Neural cell (in vitro differentiated cells): Measurements from ENCODE around the gene DGKI. TPM values are rescaled to one million over a fixed set of nuclear protein-coding genes. Genes with fewer than 3 reads are reported as not detected.

Experiments
- H2AFZ ChIP-seq: fragments of 200-600, 300-800 bp; sonication (generic), shearing (Covaris generic); 2 replicates; pipeline ENCODE4 v1.6.0; 2014; ENCODE audit warnings: low read depth, mild to moderate bottlenecking, antibody characterized with exemption, low read length, moderate library complexity
- H3F3A ChIP-seq: fragments of 200-600 bp; shearing (Covaris generic); 2 replicates; pipeline ENCODE4 v1.6.1; 2016; ENCODE audit warnings: mild to moderate bottlenecking, moderate library complexity, mixed read lengths, antibody characterized with exemption, low read length; ENCODE audit not compliant: insufficient read depth, poor library complexity, severe bottlenecking
- H3K27ac ChIP-seq: fragments of 200-600, 300-800 bp; sonication (generic), shearing (Covaris generic); 2 replicates; pipeline ENCODE4 v1.5.1; 2014; ENCODE audit warnings: mild to moderate bottlenecking, low read length, moderate library complexity
- H3K27me3 ChIP-seq: fragments of 300-800, 200-600 bp; sonication (generic), shearing (Covaris generic); 2 replicates; pipeline ENCODE4 v1.6.0; 2014; ENCODE audit warnings: mild to moderate bottlenecking, low read depth, low read length, moderate library complexity; ENCODE audit not compliant: insufficient read depth
- H3K36me3 ChIP-seq: fragments of 300-800, 200-600 bp; sonication (generic), shearing (Covaris generic); 2 replicates; pipeline ENCODE4 v1.5.1; 2014; ENCODE audit warnings: mild to moderate bottlenecking, antibody characterized with exemption, low read length, moderate library complexity; ENCODE audit not compliant: insufficient read depth
- H3K4me2 ChIP-seq: fragments of 300-800, 200-600 bp; sonication (generic), shearing (Covaris generic); 2 replicates; pipeline ENCODE4 v1.6.0; 2014; ENCODE audit warnings: mild to moderate bottlenecking, low read length
- H3K4me3 ChIP-seq: fragments of 300-800, 200-600 bp; sonication (generic), shearing (Covaris generic); 2 replicates; pipeline ENCODE4 v1.5.1; 2014; ENCODE audit warnings: mild to moderate bottlenecking, low read length, moderate library complexity
- H3K79me2 ChIP-seq: fragments of 200-600 bp; shearing (Covaris generic); replicated peaks from 2 replicates; pipeline ENCODE4 v1.6.0; 2014; ENCODE audit warnings: mild to moderate bottlenecking, low read length, moderate library complexity; ENCODE audit not compliant: insufficient read depth
- H3K9ac ChIP-seq: fragments of 300-800, 200-600 bp; sonication (generic), shearing (Covaris generic); 2 replicates; pipeline ENCODE4 v1.6.1; 2016; ENCODE audit warnings: mild to moderate bottlenecking, low read length, mixed read lengths
- H3K9me2 ChIP-seq: fragments of 200-600 bp; shearing (Covaris generic); 2 replicates; pipeline ENCODE4 v1.6.1; 2016; ENCODE audit warnings: mild to moderate bottlenecking, low read length, mixed read lengths; ENCODE audit not compliant: insufficient read depth
- H3K9me3 ChIP-seq: fragments of 200-600, 300-800 bp; sonication (generic), shearing (Covaris generic); 2 replicates; pipeline ENCODE4 v1.6.1; 2016; ENCODE audit warnings: mild to moderate bottlenecking, mixed run types, low read length, moderate library complexity, mixed read lengths
- H4K20me1 ChIP-seq: fragments of 200-600 bp; shearing (Covaris generic); 2 replicates; pipeline ENCODE4 v1.6.1; 2016; ENCODE audit warnings: mild to moderate bottlenecking, mixed run types; ENCODE audit not compliant: insufficient read depth
- CTCF ChIP-seq: fragments of 450-650 bp; IDR thresholded peaks from 2 replicates; pipeline ENCODE4 v1.5.1; 2014; ENCODE audit warnings: antibody characterized with exemption, mild to moderate bottlenecking, moderate library complexity; ENCODE audit not compliant: poor library complexity, severe bottlenecking
- EP300 ChIP-seq: fragments of 450-650 bp; conservative IDR thresholded peaks from 2 replicates; pipeline ENCODE4 v1.6.1; 2014; ENCODE audit warnings: antibody characterized with exemption, mild to moderate bottlenecking, moderate library complexity; ENCODE audit not compliant: poor library complexity, severe bottlenecking
- EZH2 ChIP-seq: fragments of 200-600, 300-800 bp; shearing (Covaris generic), sonication (generic); IDR thresholded peaks from 2 replicates; pipeline ENCODE4 v1.6.1; 2014; ENCODE audit warnings: antibody characterized with exemption, low read length, borderline replicate concordance, mild to moderate bottlenecking; ENCODE audit not compliant: insufficient read depth, poor library complexity, severe bottlenecking
- MXI1 ChIP-seq: fragments of 450-650 bp; conservative IDR thresholded peaks from 2 replicates; pipeline ENCODE4 v1.6.1; 2014; ENCODE audit warnings: antibody characterized with exemption, mild to moderate bottlenecking; ENCODE audit not compliant: poor library complexity, severe bottlenecking
- POLR2AphosphoS5 ChIP-seq: IDR thresholded peaks from 2 replicates; pipeline ENCODE4 v1.6.1; 2012
- RAD21 ChIP-seq: fragments of 450-650 bp; conservative IDR thresholded peaks from 2 replicates; pipeline ENCODE4 v1.6.1; 2014; ENCODE audit warnings: antibody characterized with exemption, mild to moderate bottlenecking, moderate library complexity
- REST ChIP-seq: IDR thresholded peaks from 2 replicates; pipeline ENCODE4 v1.6.1; 2012; ENCODE audit warnings: borderline replicate concordance
- SMC3 ChIP-seq: fragments of 450-650 bp; conservative IDR thresholded peaks from 2 replicates; pipeline ENCODE4 v1.6.1; 2014; ENCODE audit warnings: antibody characterized with exemption, mild to moderate bottlenecking, moderate library complexity; ENCODE audit not compliant: poor library complexity
- TAF1 ChIP-seq: IDR thresholded peaks from 2 replicates; pipeline ENCODE4 v1.6.1; 2012; ENCODE audit warnings: low read depth
- polyA minus RNA-seq: library from RNA; depleted of rRNA, polyadenylated mRNA; stranded (reverse); fragments of >200 nt; gene quantifications from 2 replicates; pipeline ENCODE4 v1.2.3, GENCODE V29; 2014
- polyA plus RNA-seq: library from polyadenylated mRNA; depleted of rRNA; stranded (reverse); fragments of >200 nt; gene quantifications from 2 replicates; pipeline ENCODE4 v1.2.3, GENCODE V29; 2014

The DGKI gene
- 15.7 and 15.8 TPM in 2 replicates for polyA plus RNA-seq
- 85.0 and 91.0 TPM in 2 replicates for polyA minus RNA-seq

- H2AFZ ChIP-seq = peak within 1 kb of the TSS; percentile 82
Measured at GRCh38 chr7:137846827-137847567, at the start of gene DGKI. Gene DGKI (minus strand): TSS chr7:137846974.

GRCh38 chr7:137895301-137896221 lies 48.8 kb upstream of the DGKI start:
- H3K27me3 ChIP-seq = no peaks in the 10 kb centered on the region
- H3K27ac ChIP-seq = peak overlapping the region; percentile 51
- H3K79me2 ChIP-seq = no peaks in the 10 kb centered on the region
- H3K9me3 ChIP-seq = no peaks in the 10 kb centered on the region
- H3K36me3 ChIP-seq = no peaks in the 10 kb centered on the region
- H4K20me1 ChIP-seq = no peaks in the 10 kb centered on the region
- H3K9me2 ChIP-seq = no peaks in the 10 kb centered on the region
- no peak overlapping the region for H3K9ac ChIP-seq
- H3K4me2 ChIP-seq = no peak overlapping the region
- no peak overlapping the region for H2AFZ ChIP-seq
- H3F3A ChIP-seq = no peaks in the 10 kb centered on the region
- peak overlapping the region; percentile 17 for H3K4me3 ChIP-seq
- peak; percentile 21 for TF ChIP-seq RAD21
- no peak for TF ChIP-seq CTCF
- TF ChIP-seq POLR2AphosphoS5 = peak; percentile 62
- TF ChIP-seq TAF1 = no peak
- TF ChIP-seq REST = peak; percentile 96
- no peak for TF ChIP-seq EZH2
- TF ChIP-seq EP300 = no peak
- no peak for TF ChIP-seq MXI1
- TF ChIP-seq SMC3 = peak; percentile 37

More at GRCh38 chr7:137846827-137847567, at the start of gene DGKI:
- Histone ChIP-seq H4K20me1 (no peaks in the 10 kb centered on the region), H3K27me3 (no peaks in the 10 kb centered on the region), H3K9ac (peak within 1 kb of the TSS; percentile 92), H3K4me3 (peak within 1 kb of the TSS; percentile 95), H3K9me2 (no peaks in the 10 kb centered on the region), H3K36me3 (no peaks in the 10 kb centered on the region), H3K79me2 (peaks cover 34% of the 10 kb centered on the region), H3K9me3 (no peaks in the 10 kb centered on the region), H3K27ac (peak within 1 kb of the TSS; percentile 84), H3K4me2 (peak within 1 kb of the TSS; percentile 98), H3F3A (no peaks in the 10 kb centered on the region)
- TF ChIP-seq EZH2 = no peak
- peak; percentile 32 for TF ChIP-seq RAD21
- TF ChIP-seq TAF1 = peak; percentile 91
- TF ChIP-seq POLR2AphosphoS5 = peak; percentile 76
- peak; percentile 41 for TF ChIP-seq SMC3
